Measurements from ENCODE around the gene HABP4.
"Not testable (repeated sequence)": the region's sequence is repeated elsewhere in the genome, so short reads cannot be mapped to it uniquely, and the experiment has no call there.

HABP4 gene

GRCh38 chr9:96500696-96501632, 51.0 kb downstream of the HABP4 start:
- no peak for DNase-seq

- DNase-seq = no peak
Observed at GRCh38 chr9:96501633-96502538, 51.9 kb downstream of the HABP4 start.

GRCh38 chr9:96502539-96503373, 52.8 kb downstream of the HABP4 start:
- DNase-seq = no peak

GRCh38 chr9:96503374-96503748, 53.4 kb downstream of the HABP4 start:
- not testable (repeated sequence) for DNase-seq

- no peak for DNase-seq
Observed at GRCh38 chr9:96503918-96504317, 53.9 kb downstream of the HABP4 start.

GRCh38 chr9:96505316-96505991, 55.5 kb downstream of the HABP4 start:
- DNase-seq = no peak

GRCh38 chr9:96508227-96508940, 58.4 kb downstream of the HABP4 start:
- no peak for DNase-seq

GRCh38 chr9:96509026-96509425, 59.1 kb downstream of the HABP4 start:
- no peak for DNase-seq

GRCh38 chr9:96509848-96510247, 59.9 kb downstream of the HABP4 start:
- DNase-seq = no peak

GRCh38 chr9:96510258-96510657, 60.3 kb downstream of the HABP4 start:
- DNase-seq = no peak

GRCh38 chr9:96512240-96512639, 62.3 kb downstream of the HABP4 start:
- DNase-seq = no peak

- DNase-seq = no peak
Observed at GRCh38 chr9:96513622-96514021, 63.7 kb downstream of the HABP4 start.

- DNase-seq = no peak
Observed at GRCh38 chr9:96514108-96514799, 64.3 kb downstream of the HABP4 start.

- DNase-seq = no peak
Observed at GRCh38 chr9:96514800-96515158, 64.8 kb downstream of the HABP4 start.

- DNase-seq = no peak
Observed at GRCh38 chr9:96515621-96516470, 65.9 kb downstream of the HABP4 start.

GRCh38 chr9:96519095-96519494, 69.1 kb downstream of the HABP4 start:
- no peak for DNase-seq

GRCh38 chr9:96519787-96520186, 69.8 kb downstream of the HABP4 start:
- no peak for DNase-seq

GRCh38 chr9:96522366-96522765, 72.4 kb downstream of the HABP4 start:
- DNase-seq = no peak

GRCh38 chr9:96523374-96523773, 73.4 kb downstream of the HABP4 start:
- DNase-seq = no peak

- DNase-seq = no peak
Observed at GRCh38 chr9:96524045-96524444, 74.1 kb downstream of the HABP4 start.

Data from activated CD8-positive, alpha-beta memory T cell treated with anti-CD3 and anti-CD28 coated beads for 24 hours (primary cell).